HG02852 (cell line): ENCODE results near the gene PYGL.
"Not testable (repeated sequence)": the region's sequence is repeated elsewhere in the genome, so short reads cannot be mapped to it uniquely, and the experiment has no call there.

Experiments used
- ATAC-seq: cut with Tn5 transposase; IDR thresholded peaks from one replicate; pipeline ENCODE4 v1.9.1; 2021; ENCODE audit warnings: mild to moderate bottlenecking, moderate library complexity; ENCODE audit not compliant: unreplicated experiment

PYGL gene

GRCh38 chr14:50943943-50944646 is at the start of gene PYGL:
Gene PYGL, minus strand, starts transcription at chr14:50944483. Its CDS starts 80 bp downstream, at chr14:50944403.
- ATAC-seq: no peak

- no peak for ATAC-seq
Measured at GRCh38 chr14:50985859-50986331, 41.6 kb upstream of the PYGL start.

DNA sequence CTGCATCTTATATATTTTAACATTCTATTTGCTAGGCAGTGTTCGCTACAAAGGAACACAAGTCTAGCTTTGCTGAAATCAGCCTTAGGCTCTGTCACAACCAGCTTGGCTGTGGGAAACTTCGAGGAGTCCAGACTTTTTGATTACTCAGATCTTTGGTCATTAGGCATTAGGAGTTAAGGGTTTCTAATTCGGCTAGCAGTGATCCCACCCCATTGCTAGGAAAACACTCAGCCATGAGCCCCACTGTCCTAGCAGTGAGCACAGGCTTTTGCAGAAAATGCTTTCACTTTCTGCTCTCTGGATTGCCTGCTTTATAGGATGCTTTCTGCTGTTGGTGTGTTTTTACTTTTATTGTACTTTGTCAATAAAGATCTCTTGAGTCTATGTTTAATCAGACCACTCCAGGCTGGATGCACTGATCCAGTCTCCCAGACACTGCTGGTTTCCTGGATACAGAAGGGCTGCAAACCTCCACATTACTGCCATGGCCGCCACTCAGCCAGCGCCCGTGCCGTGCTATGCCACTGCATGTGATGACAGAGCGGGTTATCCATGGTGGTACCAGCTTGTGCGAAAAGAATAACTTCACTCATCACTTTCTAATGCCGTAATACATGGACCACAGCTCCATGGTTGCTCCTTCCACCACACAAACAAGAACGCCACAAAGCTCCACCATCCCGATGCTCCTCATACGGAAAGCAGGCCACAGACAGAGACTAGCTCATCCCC is 41.0 kb upstream of the PYGL start:
- no peak for ATAC-seq

DNA sequence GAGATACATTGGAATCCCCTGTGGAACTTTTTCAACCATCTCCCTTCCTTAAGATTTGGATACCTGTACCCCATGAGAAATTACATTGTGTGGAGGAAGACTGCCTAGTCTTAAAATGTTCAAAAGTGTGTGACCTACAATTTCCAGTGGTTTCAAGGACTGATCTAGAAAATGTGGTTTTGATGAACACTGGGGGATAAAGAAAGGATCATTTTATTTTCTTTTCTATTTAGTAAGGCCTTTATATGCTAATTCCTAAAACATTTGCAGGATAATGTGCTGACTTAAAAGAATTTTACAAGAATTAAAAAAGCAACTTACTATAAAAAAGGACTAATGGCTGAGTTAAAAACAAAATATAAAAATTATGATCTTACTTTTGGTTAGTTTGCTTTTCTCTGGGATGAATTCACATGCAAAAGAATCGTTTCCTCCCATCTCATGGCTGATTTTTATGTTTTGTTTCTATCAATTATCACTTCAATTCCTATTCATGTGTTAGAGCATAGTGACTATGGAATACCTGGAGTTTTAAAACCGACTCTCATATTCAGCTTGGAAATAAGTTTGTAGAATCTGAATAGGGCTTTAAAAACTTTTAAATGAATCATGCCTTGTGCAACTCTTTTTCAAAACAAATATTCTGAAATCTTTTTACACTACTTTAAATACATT is 39.9 kb upstream of the PYGL start:
- ATAC-seq: no peak

DNA sequence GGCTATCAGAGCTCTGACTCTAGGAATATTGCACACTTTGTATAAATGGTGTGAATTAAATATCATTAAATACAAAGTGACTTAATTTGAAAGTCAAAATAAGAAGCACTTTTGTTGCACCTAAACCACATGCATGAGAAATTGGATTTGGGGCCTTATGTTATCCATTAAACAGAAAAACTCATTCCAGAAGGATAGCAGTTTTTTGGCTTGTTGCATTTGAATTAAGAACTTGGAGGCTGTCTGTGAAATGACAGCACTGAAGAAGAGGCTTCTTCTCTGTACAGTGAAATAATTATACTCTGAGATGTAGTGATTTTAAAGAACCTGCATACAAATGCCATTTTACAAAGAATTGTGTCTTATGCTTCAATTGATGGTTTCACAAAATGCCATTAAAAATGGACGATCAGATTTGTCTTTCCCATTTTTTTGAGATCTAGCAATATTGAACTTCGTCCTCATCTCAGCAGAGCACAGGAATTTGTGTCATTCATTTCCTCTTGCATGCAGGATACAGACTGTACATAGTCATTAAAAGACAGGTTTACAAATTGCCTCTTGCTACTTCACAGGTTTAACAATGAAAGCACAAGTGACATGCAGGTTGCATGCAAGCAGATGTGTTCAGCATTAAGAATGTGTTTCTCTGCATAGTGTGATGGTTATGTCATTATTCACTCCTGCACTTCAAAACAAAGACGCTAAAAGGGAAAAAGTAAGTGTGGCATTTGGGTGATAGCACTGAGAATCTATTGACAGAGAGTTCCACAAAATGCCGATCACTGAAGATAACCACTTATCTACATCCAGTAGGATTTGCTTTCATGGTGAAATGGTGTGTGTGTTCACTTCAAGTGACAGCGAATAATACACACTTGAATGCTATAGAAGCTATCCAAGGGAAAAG is 35.9 kb upstream of the PYGL start:
- no peak for ATAC-seq

DNA sequence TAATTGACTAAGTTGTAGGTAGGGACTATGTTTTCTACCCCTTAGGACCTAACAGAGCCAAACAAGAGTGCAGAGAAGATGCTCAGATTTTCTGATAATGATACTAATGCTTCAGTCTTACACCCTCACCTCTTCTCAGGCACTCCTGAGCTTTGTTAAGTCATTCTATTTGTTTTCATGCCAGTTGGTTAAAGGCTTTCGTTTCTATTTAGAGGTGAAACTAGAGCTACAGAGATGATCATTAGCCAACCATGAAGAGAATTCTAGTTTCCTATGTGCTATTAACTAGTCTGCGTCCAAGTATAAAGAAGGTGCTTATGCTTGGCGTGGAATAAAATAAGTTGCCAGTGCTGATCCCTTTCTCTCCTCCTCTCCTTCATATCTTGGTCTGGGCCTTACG is 34.6 kb upstream of the PYGL start:
- peak; percentile 88 for ATAC-seq

DNA sequence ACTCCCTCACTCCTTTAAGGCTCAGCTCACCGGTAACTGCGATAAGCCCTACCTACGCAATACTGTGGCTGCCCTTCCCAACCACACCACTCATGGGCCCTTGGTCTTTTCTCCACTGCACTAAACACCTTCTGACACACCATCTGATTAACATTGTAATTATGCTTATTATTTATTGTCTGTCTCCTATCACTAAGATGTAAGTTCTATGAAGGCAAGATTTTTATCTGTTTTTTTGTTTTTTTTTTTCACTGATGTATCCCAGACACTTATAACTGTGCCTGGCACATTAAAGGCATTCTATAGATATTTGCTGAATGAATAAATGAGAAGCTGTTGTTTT is 34.2 kb upstream of the PYGL start:
- no peak for ATAC-seq

GRCh38 chr14:50977863-50978528 is 33.7 kb upstream of the PYGL start:
- ATAC-seq: no peak

- no peak for ATAC-seq
Measured at GRCh38 chr14:50974118-50974517, 29.8 kb upstream of the PYGL start.

GRCh38 chr14:50972734-50973133 is 28.5 kb upstream of the PYGL start:
- no peak for ATAC-seq

DNA sequence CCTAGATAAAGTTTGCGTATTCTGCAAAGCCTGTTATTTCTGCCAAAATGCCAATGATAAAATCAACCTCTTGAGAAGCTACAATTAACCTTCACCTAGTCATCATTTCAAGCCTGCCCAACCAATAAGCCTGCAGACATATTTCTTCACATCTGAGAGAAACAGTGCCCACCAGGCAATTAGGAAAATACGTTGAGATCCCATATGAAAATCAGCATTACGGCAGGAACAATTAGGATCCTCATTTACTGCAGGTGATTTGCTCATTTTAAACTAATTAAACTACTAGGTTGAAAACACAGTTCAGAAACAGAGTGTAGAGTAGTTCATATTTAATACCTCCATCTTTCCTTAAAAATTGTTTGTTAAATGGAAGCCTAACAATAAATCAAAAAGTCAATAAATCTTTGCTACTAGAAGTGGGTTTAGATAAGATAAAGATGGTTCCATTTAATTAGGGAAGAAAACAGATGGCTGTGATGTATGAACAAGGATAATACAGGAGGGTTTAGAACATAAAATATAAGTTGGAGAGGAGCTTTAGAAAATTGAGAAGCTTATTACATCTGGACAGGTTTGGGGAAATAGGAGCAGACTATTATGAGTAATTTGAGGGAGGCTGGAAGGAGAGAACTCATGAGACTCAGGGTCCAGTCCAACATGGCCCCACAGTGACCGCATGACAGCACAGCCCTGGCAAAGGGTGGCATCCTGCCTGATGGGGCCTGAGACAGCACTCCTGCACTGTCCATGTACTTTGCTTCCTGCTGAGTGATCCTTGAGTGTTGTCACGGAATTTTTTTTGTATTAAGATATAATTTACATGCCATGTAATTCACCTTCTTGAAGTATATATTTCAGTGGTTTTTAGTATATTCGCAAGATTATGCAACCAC is 26.9 kb upstream of the PYGL start:
- ATAC-seq: no peak

- no peak for ATAC-seq
Measured at GRCh38 chr14:50967790-50968189, 23.5 kb upstream of the PYGL start.

DNA sequence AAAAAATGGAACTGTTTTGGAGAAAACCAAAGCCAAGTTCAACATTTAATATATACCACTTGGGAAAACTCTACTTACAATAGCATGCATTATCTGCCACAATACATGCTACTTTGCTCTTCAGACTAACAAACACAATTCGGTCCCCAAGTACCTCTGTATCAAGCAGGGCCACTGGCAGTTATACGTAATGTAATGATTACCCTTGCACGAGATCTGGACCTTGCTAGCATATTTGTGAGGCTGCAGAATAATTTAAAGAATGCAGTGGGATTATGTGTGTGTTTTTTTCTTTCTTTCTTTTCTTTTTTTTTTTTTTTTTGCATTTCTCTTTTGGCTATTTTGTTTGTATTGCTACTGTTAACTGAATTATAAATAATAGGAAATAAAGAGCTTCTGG is 22.8 kb upstream of the PYGL start:
- no peak for ATAC-seq

GRCh38 chr14:50964683-50965390 is 20.6 kb upstream of the PYGL start:
- no peak for ATAC-seq

DNA sequence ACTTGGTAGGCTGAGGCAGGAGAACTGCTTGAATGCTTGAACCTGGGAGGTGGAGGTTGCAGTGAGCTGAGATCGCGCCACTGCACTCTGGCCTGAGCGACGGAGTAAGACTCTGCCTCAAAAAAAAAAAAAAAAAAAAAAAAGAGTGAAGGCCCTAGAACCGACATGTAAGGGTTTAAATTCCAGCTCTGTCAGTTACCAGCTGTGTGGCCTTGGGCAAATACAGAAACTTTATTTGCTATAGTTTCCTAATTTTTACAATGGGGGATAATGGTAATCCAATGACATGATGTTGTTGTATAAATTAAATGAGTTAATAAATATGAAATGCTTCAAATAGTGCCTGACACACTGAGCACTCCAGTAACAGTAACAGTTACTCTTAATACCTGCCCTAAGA is 19.6 kb upstream of the PYGL start:
- no peak for ATAC-seq

DNA sequence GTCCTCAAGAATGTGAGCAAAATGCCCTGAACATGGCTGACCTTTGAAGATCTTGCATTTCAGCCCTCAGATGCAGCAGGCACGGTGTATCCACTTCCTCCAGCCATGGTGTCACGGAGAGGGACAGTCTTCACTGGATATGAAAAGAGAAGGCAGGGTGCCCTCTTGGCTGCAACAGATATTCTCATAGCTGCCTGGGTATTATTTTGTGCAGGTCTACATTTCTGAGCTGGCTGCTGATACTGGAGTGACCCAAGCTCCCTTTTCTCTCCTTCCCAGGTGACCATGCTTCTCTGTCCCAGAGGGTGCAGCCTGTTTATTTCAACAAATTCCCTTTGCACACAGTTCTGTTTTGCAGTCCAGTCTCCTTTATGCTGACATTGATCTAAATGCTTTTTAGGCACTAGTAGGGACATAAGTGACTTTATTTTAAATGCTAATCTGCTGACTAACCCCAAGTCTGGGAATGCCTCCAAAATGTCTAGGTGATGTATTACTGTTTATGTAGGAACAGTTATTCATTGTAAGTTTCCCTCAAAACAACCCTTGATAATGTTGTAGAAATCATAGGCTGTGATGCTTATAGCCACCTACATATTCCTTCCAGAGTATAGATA is 17.4 kb upstream of the PYGL start:
- no peak for ATAC-seq

GRCh38 chr14:50957296-50957695 is 13.0 kb upstream of the PYGL start:
- no peak for ATAC-seq

- not testable (repeated sequence) for ATAC-seq
Measured at GRCh38 chr14:50956421-50956820, 12.1 kb upstream of the PYGL start.
